Activated naive CD8-positive, alpha-beta T cell (primary cell): ENCODE results near the gene SELE.
"Not testable (repeated sequence)": the region's sequence is repeated elsewhere in the genome, so short reads cannot be mapped to it uniquely, and the experiment has no call there.

ENCODE experiments used
- H3K27ac Mint-ChIP-seq: one replicate; pipeline ENCODE4 v1.8.0; 2021; ENCODE audit warnings: mixed read lengths
- H3K27me3 Mint-ChIP-seq: one replicate; pipeline ENCODE4 v1.8.0; 2021; ENCODE audit warnings: mixed read lengths
- H3K36me3 Mint-ChIP-seq: one replicate; pipeline ENCODE4 v1.8.0; 2021; ENCODE audit warnings: mixed read lengths
- H3K4me1 Mint-ChIP-seq: one replicate; pipeline ENCODE4 v1.8.0; 2021; ENCODE audit warnings: low read depth, mixed read lengths
- H3K4me3 Mint-ChIP-seq: one replicate; pipeline ENCODE4 v1.8.0; 2021; ENCODE audit warnings: mild to moderate bottlenecking, mixed read lengths
- H3K9me3 Mint-ChIP-seq: one replicate; pipeline ENCODE4 v1.8.0; 2021; ENCODE audit warnings: low read depth, mixed read lengths

Gene SELE

DNA sequence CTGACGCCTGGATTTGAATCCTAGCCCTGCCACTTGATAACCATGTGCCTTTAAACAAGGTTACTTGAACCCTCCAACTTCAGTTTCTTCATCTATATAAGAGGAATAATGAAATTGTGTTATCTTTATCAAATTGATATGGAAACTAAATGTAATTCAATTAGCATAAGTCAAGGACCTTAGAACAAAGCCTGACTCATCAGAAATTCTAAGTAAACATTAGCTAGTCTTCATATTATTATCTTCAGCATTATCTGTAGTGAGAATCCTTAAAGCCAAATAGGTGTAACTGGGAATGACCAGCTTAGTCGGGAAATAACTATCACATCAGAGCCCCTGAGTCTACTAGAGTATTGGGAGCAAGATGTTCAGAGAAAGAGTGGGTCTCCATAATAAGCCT lies 29.1 kb downstream of the SELE start:
- Mint-ChIP-seq H3K4me1 (peaks cover 89% of the 10 kb centered on the region), H3K27ac (peak overlapping the region; percentile 98), H3K9me3 (peaks cover 5% of the 10 kb centered on the region), H3K36me3 (peaks cover 56% of the 10 kb centered on the region), H3K27me3 (no peaks in the 10 kb centered on the region), H3K4me3 (peak overlapping the region; percentile 88)

DNA sequence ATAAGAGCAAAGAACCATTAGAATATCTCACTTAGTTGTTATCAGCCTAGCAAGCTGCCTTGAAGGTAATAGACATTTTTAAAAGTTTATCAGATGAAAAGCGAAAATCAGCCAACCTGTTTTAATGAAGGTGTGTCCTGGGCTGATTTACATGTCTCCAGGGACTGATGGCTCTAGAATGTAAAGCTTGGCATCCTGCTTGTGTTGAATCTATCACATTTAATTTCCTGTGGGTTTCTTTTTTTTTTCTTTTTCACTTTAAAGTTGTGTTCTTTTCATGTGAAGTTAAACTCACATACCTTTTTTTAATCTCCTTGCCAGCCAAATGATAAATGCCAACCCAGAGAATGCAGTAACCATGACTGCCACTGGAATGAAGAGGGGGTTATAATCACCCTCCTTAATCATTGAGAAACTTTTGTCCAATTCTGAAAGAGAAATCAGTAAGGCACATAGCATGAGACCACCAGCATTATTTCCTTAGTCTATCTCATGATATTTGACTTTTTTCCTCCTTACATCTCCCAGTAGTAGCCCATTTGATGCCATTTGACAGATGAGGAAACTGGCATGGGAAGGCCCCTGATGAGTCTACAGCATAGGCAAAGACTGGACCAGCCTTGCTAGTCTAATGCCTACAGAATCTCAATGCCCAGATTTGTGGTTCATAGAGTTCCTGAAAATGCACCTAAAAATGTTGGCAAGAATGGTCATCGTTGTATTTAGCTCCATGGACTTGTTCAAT lies 32.4 kb downstream of the SELE start:
- Mint-ChIP-seq H3K9me3 (peaks cover 5% of the 10 kb centered on the region), H3K27me3 (no peaks in the 10 kb centered on the region), H3K4me1 (peaks cover 98% of the 10 kb centered on the region), H3K36me3 (peaks cover 60% of the 10 kb centered on the region), H3K4me3 (peak overlapping the region; percentile 73), H3K27ac (peak overlapping the region; percentile 98)

DNA sequence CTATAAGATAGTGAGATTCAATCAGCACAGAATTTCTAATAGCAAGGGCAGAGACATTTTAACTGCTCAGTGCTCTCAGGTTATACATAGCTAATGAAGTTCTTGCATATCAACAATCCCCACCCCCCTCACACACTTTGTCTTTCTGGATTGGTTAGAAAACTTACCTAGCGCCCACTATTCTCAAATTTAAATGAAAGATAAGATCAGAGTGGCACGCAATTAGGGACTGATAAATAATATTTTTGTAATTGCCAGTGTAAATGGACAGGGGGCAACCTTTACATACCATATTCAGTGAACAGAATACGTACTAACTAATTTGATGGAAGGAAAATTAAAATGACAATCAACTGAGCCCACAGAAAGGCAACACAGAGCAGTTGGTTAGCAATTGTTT lies 34.2 kb downstream of the SELE start:
- peak overlapping the region; percentile 50 for H3K4me3 Mint-ChIP-seq
- peak overlapping the region; percentile 98 for H3K27ac Mint-ChIP-seq
- no peaks in the 10 kb centered on the region for H3K27me3 Mint-ChIP-seq
- peaks cover 5% of the 10 kb centered on the region for H3K9me3 Mint-ChIP-seq
- H3K36me3 Mint-ChIP-seq, result peaks cover 55% of the 10 kb centered on the region
- H3K4me1 Mint-ChIP-seq, result peaks cover 98% of the 10 kb centered on the region

DNA sequence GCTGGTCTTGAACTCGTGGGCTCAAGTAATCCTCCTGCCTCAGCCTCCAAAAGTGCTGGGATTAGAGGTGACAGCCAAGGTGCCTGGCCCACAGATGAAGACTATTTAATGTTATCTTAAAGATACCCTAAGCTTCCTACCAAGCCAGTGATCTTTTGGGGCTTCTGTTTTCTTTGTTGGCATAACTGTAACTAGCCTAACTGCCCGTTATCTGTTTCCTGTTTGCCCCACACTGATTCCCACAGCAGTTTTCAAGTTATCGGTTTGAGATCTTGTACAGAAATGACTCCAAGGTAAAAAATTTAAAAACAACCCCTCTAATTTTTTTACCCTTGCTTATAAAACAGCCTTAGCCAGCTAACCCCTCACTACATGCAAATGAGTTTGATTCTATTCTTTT lies 34.9 kb downstream of the SELE start:
- peaks cover 55% of the 10 kb centered on the region for H3K36me3 Mint-ChIP-seq
- H3K4me3 Mint-ChIP-seq, result peak overlapping the region; percentile 50
- peaks cover 98% of the 10 kb centered on the region for H3K4me1 Mint-ChIP-seq
- peaks cover 5% of the 10 kb centered on the region for H3K9me3 Mint-ChIP-seq
- no peaks in the 10 kb centered on the region for H3K27me3 Mint-ChIP-seq
- H3K27ac Mint-ChIP-seq, result peak overlapping the region; percentile 98

DNA sequence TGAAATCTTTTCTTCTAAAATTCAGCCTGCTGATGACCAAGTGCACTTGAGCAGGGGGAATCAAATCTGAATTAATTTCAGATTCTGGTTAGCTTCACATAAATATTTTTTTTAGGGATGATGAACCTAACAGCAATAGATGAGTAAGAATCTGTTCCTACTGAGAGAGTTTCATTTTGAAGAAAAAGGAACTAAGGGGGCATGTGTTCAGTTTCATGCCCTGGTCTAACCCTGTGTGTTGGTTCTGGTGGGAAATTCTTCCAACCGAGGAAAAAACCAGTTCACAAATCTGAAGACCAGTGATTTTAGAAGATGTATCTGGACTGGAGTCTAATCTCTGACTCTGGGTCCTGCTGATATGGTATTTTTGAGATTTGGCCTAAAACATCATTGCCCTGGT lies 36.1 kb downstream of the SELE start:
- peak overlapping the region; percentile 98 for H3K27ac Mint-ChIP-seq
- H3K4me1 Mint-ChIP-seq, result peaks cover 98% of the 10 kb centered on the region
- peaks cover 5% of the 10 kb centered on the region for H3K9me3 Mint-ChIP-seq
- H3K36me3 Mint-ChIP-seq, result peaks cover 49% of the 10 kb centered on the region
- H3K27me3 Mint-ChIP-seq, result no peaks in the 10 kb centered on the region
- peak overlapping the region; percentile 21 for H3K4me3 Mint-ChIP-seq

DNA sequence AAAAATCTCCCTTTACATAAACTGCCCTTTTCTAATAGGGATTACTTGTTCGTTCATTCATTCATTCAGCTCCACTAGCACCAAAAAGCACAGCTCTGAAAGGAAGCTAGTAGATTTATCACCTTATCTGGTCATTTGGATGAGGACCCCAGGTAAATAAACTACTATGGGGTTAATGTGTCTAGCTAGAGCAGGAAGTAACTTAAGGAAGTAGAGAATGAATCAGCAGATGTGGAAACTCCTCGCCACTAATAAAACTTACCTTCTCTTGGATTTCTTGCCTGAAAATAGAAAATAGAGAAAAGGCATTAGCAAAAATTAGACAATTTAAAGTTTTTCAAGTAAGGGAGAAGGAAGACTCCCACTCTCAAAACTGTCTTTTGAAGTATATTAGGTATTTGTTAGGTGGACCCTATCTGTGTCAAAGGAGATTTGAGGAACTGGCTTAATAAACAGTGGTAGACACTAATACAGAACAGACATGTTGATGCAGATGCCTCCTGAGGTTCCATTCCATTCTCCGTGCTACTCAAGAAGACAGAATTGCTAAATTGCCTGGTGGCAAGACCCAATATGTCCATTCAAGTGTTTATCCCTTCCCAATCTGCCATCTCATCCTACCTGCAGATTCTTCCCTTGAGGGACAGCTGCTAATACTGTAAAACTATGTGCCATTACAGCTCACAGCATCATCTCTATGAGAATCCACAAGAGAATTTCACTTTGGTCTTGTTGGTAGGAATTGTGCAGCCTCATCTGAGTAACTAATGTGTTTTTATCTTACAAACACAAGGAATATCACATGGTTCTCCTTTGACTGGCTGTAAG lies 37.4 kb downstream of the SELE start:
- Mint-ChIP-seq H3K36me3 (peaks cover 42% of the 10 kb centered on the region), H3K27me3 (no peaks in the 10 kb centered on the region), H3K27ac (peak overlapping the region; percentile 98), H3K4me1 (peaks cover 91% of the 10 kb centered on the region), H3K4me3 (peak overlapping the region; percentile 72), H3K9me3 (peaks cover 3% of the 10 kb centered on the region)

DNA sequence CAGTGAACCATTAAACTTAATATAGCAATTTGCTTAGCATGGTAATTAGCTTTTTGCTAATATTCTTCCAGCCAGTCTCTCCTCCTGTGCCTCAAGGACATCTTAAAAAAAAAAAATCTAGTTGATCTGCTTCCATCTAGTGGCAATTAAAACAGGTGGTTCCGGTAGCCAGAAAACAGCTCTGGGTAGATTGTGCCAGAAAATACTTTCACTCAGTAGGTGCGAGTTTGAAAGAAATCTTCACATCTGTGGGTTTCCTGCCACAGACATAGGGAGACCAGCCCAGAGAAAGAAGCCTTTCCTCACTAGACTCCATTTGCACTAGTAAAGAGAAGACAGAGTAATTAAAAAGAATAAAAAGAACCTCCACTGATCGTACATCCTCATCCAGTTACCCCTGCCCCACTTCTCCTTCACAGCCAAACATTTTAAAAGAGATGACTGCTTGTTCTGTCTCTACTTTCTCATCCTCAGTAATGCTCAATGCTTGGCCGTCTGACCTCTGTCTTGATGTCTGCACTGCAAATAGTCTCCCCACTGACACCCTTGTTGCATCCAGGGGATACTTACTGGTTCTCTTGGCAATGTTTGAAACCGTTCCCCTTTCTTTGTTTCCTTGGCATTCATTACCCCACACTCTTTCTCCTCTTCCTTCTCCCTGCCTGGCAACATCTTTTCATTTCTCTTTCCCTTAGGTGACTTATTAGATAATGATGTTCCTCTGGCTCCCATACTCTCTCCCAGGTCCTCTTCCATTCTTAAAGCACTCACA lies 39.4 kb downstream of the SELE start:
- Mint-ChIP-seq H3K4me3 (peak overlapping the region; percentile 85), H3K36me3 (peaks cover 41% of the 10 kb centered on the region), H3K9me3 (no peaks in the 10 kb centered on the region), H3K27me3 (no peaks in the 10 kb centered on the region), H3K4me1 (peaks cover 72% of the 10 kb centered on the region), H3K27ac (peak overlapping the region; percentile 98)

DNA sequence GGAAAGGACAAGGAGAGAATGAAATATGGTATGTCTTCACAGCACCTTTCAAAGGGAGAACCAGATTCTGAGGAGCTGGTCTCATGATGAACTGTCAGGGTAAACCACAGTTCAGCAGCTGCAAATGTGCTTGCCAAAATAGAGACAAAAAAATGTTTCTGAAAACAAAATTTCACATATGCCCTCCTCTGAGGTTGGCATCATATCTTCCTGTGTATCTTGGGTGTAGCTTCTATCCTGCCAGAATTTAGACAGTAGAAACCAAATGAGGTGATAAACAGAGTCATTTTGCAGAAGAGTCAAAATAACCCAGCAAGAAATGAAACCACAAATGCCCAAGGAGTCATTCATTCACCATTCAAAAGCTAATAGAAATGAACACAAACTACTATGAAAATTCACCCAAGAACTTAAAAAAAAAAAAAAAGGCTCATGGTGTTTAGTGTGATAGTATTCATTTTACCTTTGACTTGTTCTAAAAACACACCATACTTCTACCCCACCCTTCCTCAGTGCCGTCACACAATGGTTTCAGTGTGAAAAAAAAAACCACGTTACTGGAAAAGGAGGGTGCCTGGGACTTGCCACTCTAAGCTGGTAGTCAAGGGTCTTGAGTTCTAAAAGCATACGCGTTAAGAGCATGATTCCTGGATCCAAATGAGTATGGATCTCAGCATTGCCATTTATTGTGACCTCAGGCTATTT lies 41.0 kb downstream of the SELE start:
- H3K4me1 Mint-ChIP-seq, result peaks cover 57% of the 10 kb centered on the region
- H3K36me3 Mint-ChIP-seq, result peaks cover 39% of the 10 kb centered on the region
- H3K4me3 Mint-ChIP-seq, result peak overlapping the region; percentile 85
- H3K9me3 Mint-ChIP-seq, result no peaks in the 10 kb centered on the region
- peak overlapping the region; percentile 98 for H3K27ac Mint-ChIP-seq
- H3K27me3 Mint-ChIP-seq, result no peaks in the 10 kb centered on the region

DNA sequence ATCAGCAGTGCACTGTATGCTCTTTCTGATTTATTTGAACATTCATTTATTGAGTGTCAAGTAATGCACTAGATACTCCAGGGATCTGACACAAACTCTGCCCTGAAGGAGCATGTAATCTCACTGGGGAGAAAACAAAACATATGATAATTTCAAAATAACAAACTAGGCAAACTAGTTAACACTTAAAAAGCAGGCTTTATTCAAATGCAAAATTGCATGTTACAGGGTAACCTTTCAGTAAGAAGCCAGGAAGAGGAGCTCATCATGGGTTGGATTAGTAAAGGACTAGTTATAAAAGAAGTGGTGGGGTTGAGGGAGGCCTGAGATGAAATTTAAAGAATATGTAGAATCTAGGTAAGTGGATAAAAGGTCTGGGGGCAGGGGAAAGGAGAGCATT lies 43.4 kb downstream of the SELE start:
- Mint-ChIP-seq H3K27me3 (no peaks in the 10 kb centered on the region), H3K27ac (peak overlapping the region; percentile 93), H3K4me3 (no peak overlapping the region), H3K9me3 (no peaks in the 10 kb centered on the region), H3K4me1 (peaks cover 33% of the 10 kb centered on the region), H3K36me3 (peaks cover 35% of the 10 kb centered on the region)

DNA sequence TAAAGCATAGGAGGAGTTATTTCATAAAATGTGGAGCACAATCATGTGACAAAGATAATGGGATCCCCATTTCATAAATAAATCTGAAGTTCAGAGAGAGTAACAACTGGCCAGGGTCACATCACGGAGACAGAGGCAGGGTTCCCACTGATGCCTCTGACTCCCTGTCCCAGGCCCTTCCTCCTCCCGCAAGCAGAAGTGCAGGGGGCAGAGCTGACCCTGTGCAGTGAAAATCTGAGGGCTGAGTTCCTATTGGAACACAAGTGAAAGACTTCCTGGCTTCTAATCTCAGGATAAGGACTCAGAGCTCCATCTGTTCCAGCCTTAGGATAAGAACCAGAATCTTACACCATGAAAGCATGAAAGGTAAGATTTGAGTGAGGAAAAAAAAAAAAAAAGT lies 44.5 kb downstream of the SELE start:
- peaks cover 22% of the 10 kb centered on the region for H3K4me1 Mint-ChIP-seq
- H3K9me3 Mint-ChIP-seq, result no peaks in the 10 kb centered on the region
- no peak overlapping the region for H3K27ac Mint-ChIP-seq
- peaks cover 27% of the 10 kb centered on the region for H3K36me3 Mint-ChIP-seq
- no peak overlapping the region for H3K4me3 Mint-ChIP-seq
- no peaks in the 10 kb centered on the region for H3K27me3 Mint-ChIP-seq

DNA sequence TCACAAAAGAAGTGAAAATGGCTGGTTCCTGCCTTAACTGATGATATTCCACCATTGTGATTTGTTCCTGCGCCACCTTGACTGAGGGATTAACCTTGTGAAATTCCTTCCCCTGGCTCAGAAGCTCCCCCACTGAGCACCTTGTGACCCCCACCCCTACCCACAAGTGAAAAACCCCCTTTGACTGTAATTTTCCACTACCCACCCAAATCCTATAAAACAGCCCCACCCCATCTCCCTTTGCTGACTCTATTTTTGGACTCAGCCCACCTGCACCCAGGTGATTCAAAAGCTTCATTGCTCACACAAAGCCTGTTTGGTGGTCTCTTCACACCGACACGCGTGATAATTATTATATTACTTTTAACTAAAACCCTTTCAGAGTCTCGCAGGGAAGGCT lies 45.5 kb downstream of the SELE start:
- H3K36me3 Mint-ChIP-seq, result peaks cover 21% of the 10 kb centered on the region
- not testable (repeated sequence) for H3K4me3 Mint-ChIP-seq, H3K27me3 Mint-ChIP-seq, H3K27ac Mint-ChIP-seq, H3K9me3 Mint-ChIP-seq
- peaks cover 12% of the 10 kb centered on the region for H3K4me1 Mint-ChIP-seq

DNA sequence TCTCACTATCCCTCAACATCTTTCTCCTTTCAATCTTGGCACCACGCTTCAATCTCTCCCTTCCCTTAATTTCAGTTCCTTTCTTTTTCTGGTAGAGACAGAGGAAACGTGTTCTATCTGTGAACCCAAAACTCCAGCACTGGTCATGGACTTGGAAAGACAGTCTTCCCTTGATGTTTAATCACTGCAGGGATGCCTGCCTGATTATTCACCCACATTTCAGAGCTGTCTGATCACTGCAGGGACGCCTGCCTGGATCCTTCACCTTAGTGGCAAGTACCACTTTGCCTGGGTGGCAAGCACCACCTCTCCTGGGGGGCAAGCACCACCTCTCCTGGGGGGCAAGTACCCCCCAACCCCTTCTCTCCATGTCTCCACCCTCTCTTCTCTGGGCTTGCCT lies 50.2 kb downstream of the SELE start:
- Mint-ChIP-seq H3K27me3 (no peaks in the 10 kb centered on the region), H3K27ac (no peak overlapping the region), H3K4me1 (peaks cover 37% of the 10 kb centered on the region), H3K4me3 (no peak overlapping the region), H3K9me3 (no peaks in the 10 kb centered on the region), H3K36me3 (peaks cover 2% of the 10 kb centered on the region)

DNA sequence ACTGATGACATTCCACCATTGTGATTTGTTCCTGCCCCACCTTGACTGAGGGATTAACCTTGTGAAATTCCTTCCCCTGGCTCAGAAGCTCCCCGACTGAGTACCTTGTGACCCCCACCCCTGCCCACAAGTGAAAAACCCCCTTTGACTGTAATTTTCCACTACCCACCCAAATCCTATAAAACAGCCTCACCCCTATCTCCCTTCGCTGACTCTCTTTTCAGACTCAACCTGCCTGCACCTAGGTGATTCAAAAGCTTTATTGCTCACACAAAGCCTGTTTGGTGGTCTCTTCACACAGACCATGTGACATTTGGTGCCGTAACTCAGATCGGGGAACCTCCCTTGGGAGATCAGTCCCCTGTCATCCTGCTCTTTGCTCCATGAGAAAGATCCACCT lies 50.7 kb downstream of the SELE start:
- not testable (repeated sequence) for H3K27me3 Mint-ChIP-seq, H3K36me3 Mint-ChIP-seq, H3K4me3 Mint-ChIP-seq, H3K9me3 Mint-ChIP-seq, H3K27ac Mint-ChIP-seq
- H3K4me1 Mint-ChIP-seq, result peaks cover 38% of the 10 kb centered on the region

DNA sequence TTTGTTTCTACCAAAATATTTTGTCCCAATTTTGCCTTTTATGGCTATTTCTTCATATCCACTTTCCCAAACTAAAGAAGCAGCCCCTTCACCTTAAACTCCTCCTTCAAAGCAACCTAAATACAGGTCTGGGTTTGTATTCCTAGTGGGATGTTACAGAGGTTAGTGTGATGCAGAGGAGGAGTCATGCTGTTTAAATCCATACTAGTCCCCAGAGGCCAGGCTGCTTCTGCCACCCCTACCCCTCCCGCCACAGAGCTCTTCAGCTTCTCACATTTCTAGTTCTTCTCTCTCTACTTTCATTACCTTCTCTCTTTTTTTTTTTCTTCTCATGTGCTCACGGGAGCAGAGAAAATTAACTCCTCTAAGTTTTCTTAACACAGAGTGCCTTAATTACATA lies 51.8 kb downstream of the SELE start:
- no peaks in the 10 kb centered on the region for H3K36me3 Mint-ChIP-seq
- peaks cover 48% of the 10 kb centered on the region for H3K4me1 Mint-ChIP-seq
- peak overlapping the region; percentile 96 for H3K27ac Mint-ChIP-seq
- H3K9me3 Mint-ChIP-seq, result no peaks in the 10 kb centered on the region
- no peaks in the 10 kb centered on the region for H3K27me3 Mint-ChIP-seq
- H3K4me3 Mint-ChIP-seq, result peak overlapping the region; percentile 75
